Esophagus muscularis mucosa (tissue), 4 donors: ENCODE measurements around the gene XYLT2.

ENCODE experiments used
- CTCF ChIP-seq, 3 experiments: fragments of 200-600 bp in 2 of 3; fragments of 450-650 bp in 1 of 3; sonication (generic) in 2 of 3; IDR thresholded peaks; one replicate each; pipeline ENCODE4 v1.5.1; 2017 to 2019; ENCODE audit warnings: antibody characterized with exemption in 3 of 3, mild to moderate bottlenecking in 2 of 3, moderate library complexity in 1 of 3
- EP300 ChIP-seq: sonication (generic); formaldehyde crosslinking; IDR thresholded peaks from one replicate; pipeline ENCODE4 v1.6.1; 2017; ENCODE audit warnings: antibody characterized with exemption
- POLR2A ChIP-seq: fragments of 450-650 bp; IDR thresholded peaks from one replicate; pipeline ENCODE4 v1.6.1; 2017; ENCODE audit warnings: antibody characterized with exemption, moderate library complexity, mild to moderate bottlenecking, low read depth

- TF ChIP-seq CTCF (IDR thresholded peaks at IDR 0.05) (no peak), POLR2A (no peak), EP300 (no peak)
Observed at GRCh38 chr17:50362661-50363060, 16.7 kb downstream of the XYLT2 start.
